T-helper 9 cell (primary cell): ENCODE results near the gene ARHGEF39.
A peak's percentile ranks its signal among the peaks of the same experiment; 100 is the strongest.

ENCODE experiments used
- DNase-seq: peaks from one replicate; pipeline ENCODE4 v3.0.0-alpha.2; 2020
- total RNA-seq, 2 donors: gene quantifications; one replicate each; lab custom pipeline; 2026; lab: John Stamatoyannopoulos, UW

The ARHGEF39 gene
- total RNA-seq, result 0.28 to 5.8 reads per million in 2 donors

DNA sequence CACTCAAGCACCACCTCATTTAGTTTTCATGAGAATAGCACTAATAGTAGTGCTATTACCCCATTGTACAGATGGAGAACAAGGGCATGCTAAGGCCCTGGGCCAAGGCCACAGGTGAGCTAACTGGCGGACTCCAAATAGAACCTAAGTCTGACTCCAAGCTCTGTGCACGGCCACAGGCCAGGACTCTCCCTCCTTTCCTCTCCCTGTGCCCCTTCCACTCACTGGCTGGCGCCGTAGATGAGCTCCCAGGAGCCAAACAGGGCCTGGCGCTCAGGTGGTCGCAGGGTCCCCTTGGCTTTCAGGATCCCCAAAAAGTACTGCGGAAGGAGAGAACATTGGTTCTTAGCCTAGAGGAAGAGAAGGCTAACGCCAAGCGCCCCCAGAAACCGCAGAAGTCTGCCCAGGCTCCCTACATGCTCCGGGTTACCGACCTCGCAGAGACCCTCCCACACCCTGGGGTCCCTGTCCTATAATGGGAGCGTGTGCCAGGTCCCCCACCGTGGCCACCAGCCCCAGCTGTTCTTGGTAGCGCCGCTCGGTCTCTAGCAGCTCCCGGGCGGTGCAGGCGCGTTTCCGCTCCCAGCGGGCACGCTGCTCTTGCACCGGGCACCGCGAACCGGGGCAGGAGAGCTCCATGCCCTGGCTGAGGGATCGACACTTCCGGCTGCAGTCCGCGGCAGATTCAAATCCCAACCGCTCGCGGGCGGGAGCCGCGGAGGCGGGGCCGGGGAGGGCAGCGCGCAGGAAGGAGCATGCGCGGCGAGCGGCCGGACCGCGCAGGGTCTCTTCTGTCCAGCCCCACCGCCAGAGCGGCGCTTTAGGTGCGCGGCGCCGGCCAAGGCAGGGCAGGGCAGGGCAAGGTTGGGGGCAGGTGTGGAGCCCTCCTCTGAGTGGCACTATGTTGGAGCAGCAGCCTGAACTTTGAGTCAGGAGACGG is at the start of gene ARHGEF39:
Gene ARHGEF39 (minus strand): TSS at position 665 of the 940 bp plus-strand sequence. CDS start 26 bp downstream, at position 639.
- peak; percentile 57 for DNase-seq

GRCh38 chr9:35714123-35714522 is 49.1 kb upstream of the ARHGEF39 start:
- DNase-seq, result no peak

- no peak for DNase-seq
Measured at GRCh38 chr9:35713578-35713977, 48.6 kb upstream of the ARHGEF39 start.

DNA sequence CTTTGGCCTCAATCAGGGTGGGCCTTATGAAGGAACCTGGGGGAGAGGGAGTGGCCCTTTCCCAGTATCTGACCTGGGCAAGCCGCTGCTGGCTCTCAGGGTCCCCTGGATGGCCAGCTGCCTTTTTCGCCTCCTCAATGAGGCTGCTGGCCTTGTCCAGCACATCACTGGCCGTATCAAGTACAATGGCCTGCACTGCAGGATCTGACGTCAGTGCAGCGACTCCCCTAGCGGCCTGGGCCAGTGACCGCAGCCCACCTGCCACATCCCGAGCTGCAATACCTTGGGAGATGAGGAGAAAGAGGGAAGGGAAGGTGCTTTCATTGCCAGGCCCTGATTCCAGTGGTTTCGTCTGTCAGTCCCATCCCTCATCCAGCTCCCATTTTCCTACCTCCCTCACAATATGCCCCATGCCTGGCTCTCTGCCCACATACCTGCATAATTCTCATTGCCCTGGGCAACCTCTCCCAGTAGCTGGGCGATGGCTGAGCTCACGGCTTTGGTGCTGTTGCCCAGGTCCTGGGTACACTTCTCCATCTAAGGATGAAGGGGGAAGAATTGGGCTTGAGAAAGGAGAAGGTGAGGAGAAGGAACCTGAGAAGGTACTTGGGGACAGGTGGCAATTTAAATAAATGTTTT is 47.9 kb upstream of the ARHGEF39 start:
- no peak for DNase-seq

GRCh38 chr9:35711501-35712428 is 46.8 kb upstream of the ARHGEF39 start:
- DNase-seq, result no peak

DNA sequence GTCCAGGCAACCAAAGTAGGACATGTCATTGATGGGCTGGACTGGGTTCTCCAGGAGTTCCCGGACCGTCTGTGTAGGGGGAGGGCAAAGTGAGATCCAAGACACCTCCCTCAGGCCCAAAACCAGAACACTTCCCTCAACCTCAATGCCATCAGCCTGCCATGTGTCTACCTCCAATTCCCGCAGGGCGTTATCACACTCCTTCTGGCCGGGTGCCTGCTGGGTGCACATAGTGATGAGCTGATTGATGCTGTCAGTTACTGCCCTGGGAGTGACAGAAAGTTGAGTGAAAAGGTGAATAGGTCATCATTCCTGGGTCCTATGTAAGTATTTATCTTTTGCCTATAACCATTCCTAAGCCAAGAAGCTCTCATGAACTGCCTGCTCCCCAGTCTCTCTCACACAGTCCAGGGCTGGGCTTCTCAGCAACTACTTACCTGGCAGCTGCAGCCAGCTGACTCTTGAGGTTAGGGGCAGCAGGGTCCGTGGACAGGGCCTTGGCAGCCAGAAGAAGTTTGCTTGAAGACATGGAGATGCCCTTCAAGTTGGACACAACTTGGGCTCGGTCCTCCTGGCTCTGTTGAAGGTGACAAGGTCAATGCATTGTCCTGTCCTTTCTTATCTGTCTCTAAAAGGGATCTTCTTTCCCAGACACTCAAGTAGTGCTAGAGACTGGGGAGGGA is 46.0 kb upstream of the ARHGEF39 start:
- no peak for DNase-seq

GRCh38 chr9:35708146-35708545 is 43.2 kb upstream of the ARHGEF39 start:
- DNase-seq, result no peak

DNA sequence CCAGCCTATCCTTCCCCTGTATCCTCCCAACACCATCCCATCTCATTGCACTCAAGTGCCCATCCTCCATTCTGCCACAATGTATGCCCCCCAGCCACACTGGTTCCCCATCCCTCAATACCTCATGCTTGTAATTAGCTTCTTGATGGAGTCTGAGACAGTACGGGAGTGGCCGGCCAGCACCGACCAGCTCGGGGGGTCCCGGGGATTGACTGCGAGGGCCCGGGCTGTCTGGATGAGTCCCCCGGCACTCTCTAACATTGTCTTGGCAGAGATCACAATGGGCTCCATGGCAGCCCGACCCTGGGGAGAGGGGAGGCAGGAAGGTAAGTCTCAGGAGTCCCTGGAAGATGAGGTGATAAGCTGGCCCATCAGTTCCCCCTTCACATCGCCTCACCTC is 42.0 kb upstream of the ARHGEF39 start:
- DNase-seq, result no peak

DNA sequence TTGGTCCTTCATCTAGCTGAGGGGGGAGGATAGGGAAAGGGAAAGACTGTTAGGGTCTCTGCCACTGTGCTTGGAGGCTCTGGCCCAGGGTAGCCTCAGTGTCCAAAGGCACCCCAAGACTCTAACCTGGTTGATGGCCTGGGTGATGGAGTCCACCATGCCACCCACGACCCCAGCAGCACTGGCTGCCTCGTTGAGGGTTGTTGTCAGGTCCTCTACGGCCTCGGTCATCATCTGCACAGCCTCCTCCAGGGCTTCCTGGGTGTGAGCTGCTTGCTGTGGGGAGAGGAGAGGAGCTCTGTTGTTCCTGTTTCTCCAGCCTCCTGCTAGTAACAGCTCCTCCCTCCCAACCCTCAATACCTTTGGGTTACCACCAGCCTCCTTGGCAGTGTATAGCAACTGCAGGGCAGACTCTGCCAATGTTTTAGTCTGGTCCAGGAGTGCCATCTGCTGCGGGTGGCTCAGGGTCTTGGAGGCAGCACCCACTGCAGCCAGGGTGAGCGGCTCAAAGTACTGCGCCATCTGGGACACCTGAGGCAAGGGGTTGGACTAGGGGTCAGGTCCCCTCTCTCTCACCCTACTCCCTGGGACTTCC is 40.9 kb upstream of the ARHGEF39 start:
- no peak for DNase-seq

- no peak for DNase-seq
Measured at GRCh38 chr9:35705372-35705771, 40.4 kb upstream of the ARHGEF39 start.

GRCh38 chr9:35703906-35704672 is 39.1 kb upstream of the ARHGEF39 start:
- no peak for DNase-seq

DNA sequence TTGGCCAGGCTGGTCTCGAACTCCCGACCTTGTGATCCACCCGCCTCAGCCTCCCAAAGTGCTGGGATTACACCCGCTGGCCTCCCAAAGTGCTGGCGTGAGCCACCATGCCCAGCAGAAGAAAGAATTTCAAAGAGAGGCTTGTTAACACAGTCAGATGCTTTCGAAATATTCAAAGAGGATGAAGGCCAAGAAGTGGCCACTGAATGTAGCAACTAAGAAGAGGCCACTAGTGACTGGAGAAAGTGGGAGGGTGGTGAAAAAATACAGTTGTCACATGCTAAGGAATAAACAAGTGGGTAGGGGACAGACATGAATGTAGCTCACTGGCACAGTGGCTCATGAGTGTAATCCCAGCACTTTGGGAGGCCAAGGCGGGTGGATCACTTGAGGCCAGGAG is 37.7 kb upstream of the ARHGEF39 start:
- no peak for DNase-seq

- DNase-seq, result no peak
Measured at GRCh38 chr9:35700942-35701341, 35.9 kb upstream of the ARHGEF39 start.

DNA sequence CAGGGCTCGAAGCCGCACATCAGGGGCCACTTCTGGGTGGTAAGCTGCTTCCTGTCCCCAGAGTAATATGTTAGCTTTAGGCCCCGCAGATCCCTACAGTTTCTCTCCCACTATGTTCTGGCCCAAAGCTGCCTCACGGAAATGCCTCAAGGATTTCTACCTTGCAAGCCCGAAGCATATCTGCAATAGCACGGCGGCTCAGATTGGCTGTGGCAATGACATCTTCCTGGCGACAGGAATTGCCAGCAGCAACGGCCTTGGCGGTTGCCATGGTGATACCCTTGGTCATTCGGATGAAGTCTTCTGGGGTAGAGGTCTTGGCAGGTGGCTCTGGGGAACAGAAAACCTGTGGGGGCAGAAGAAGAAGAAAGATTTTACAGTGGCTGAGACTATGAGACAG is 35.0 kb upstream of the ARHGEF39 start:
- no peak for DNase-seq

DNA sequence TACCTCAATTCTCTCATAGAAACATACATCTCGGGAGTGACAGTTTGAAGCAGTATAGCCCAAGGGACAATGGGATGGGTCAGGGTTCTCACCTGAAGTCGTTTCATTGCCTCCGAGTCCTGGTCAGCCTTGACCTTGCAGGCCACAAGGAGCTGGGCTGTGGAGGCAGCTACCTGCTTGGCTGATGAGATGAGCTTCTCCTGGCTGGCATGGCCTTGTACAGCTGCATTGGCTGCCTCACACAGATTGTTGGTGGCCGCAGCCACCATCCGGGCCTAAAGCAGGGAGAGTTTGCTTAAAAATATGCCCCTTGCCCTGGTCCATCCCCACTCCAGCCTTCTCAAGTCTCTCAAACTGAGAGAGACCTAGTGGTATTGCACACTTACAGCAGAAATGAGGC is 33.2 kb upstream of the ARHGEF39 start:
- no peak for DNase-seq

- DNase-seq, result no peak
Measured at GRCh38 chr9:35697486-35697885, 32.5 kb upstream of the ARHGEF39 start.

- peak; percentile 42 for DNase-seq
Measured at GRCh38 chr9:35696520-35697215, 31.7 kb upstream of the ARHGEF39 start.

- DNase-seq, result no peak
Measured at GRCh38 chr9:35695943-35696401, 31.0 kb upstream of the ARHGEF39 start.

DNA sequence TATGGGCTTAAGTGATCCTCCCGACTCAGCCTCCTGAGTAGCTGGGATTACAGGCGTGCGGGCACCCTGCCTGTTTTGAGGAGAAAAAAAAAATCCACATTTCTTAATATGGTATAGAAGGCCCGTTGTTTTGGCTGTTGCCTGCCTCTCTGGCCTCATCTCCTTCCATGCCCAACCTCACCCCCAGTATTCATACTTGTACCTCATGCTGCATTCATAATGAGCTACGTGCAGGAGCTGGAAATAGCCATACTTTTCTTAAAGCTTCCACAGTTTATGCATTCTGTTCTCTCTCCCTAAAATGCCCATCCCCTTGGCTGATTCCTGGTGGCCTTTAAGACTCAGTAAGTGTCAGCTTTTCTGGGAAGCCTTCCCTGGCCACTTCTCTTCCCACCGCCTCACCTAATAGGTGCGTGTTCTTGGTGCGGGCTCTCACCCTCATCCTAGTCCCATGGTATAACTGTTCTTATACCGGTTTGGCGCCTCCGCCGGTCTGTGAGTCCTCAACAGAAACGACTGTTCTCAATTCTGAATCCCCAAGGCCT is 26.8 kb upstream of the ARHGEF39 start:
- DNase-seq, result no peak

DNA sequence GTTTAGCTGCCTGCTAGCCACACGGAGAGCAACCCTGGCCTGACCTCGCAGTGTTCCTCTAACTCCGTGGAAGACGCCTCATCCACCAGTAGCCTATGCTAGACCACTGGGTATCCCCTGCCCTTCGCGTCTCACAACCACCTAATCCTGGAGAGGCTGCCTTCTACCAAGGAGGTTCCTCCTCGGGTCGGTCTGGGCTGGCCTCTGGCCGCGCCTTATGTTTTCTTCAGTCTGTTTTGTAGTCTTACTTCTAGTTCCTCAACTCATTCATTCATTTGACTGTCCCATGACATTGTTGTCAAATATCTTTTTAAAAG is 26.3 kb upstream of the ARHGEF39 start:
- no peak for DNase-seq
